Measurements from ENCODE around the gene TMCO2. TPM values are rescaled to one million over a fixed set of nuclear protein-coding genes. Genes with fewer than 3 reads are reported as not detected.

TMCO2 gene
- total RNA-seq, 2 experiments from 2014 or later = not detected

DNA sequence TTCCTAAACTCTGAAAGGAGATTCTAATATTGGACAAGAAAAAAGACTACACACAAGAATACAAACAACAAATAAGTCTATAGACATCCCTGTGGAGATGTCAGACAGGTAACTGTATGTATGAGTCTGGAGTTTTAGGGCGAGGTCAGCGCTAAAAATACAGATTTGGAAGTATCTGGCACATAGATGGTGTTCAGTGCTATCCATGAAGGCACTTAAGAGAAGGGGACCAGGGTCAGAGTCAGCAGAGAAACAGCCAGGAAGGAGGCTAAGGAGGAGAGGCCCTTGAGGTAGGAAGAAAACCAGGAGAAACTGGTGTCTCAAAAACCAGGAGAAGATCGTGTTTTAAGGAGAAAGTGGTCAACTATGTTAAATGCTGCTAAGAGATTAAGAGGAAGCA, 28.4 kb downstream of the TMCO2 start:
- intact Hi-C loops (cut with micrococcal nuclease; ENCODE audit: unreplicated experiment) = no loop called here
- Histone ChIP-seq H3K4me1 (ENCODE audit: insufficient read depth, low read length, poor library complexity, severe bottlenecking) (no peaks in the 10 kb centered on the region), H2AFZ (ENCODE audit: low read length) (no peak overlapping the region), H3K4me2 (ENCODE audit: low read length) (no peak overlapping the region), H3K27ac (ENCODE audit: low read depth, low read length, poor library complexity, severe bottlenecking) (no peak overlapping the region), H3K9me3 (ENCODE audit: low read length) (no peaks in the 10 kb centered on the region), H4K20me1 (ENCODE audit: insufficient read depth, low read length) (no peaks in the 10 kb centered on the region), H3K4me3 (ENCODE audit: low read depth, low read length, poor library complexity, severe bottlenecking) (no peak overlapping the region), H3K79me2 (ENCODE audit: insufficient read depth, low read depth, low read length) (no peaks in the 10 kb centered on the region), H3K36me3 (ENCODE audit: insufficient read depth, low read length) (peaks cover 77% of the 10 kb centered on the region), H3K9me2 (ENCODE audit: insufficient read depth, low read length) (no peaks in the 10 kb centered on the region)
- ChIA-PET POLR2A (interaction anchor here (0.6 kb wide), 1 partner anchor 8 kb away, joined by 3 read pairs; no protein-coding TSS in a partner anchor), CTCF (ENCODE audit: unreplicated experiment) (no interaction called here)
- DNase-seq (ENCODE audit: low spot score) = no peak
- no TSS peak for BruUV-seq (replicated peaks)
- TF ChIP-seq, protein P1, sequence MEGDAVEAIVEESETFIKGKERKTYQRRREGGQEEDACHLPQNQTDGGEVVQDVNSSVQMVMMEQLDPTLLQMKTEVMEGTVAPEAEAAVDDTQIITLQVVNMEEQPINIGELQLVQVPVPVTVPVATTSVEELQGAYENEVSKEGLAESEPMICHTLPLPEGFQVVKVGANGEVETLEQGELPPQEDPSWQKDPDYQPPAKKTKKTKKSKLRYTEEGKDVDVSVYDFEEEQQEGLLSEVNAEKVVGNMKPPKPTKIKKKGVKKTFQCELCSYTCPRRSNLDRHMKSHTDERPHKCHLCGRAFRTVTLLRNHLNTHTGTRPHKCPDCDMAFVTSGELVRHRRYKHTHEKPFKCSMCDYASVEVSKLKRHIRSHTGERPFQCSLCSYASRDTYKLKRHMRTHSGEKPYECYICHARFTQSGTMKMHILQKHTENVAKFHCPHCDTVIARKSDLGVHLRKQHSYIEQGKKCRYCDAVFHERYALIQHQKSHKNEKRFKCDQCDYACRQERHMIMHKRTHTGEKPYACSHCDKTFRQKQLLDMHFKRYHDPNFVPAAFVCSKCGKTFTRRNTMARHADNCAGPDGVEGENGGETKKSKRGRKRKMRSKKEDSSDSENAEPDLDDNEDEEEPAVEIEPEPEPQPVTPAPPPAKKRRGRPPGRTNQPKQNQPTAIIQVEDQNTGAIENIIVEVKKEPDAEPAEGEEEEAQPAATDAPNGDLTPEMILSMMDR (conservative IDR thresholded peaks at IDR 0.05; ENCODE audit: low read length) = no peak

GRCh38 chr1:40281853-40282252, 34.1 kb downstream of the TMCO2 start:
- peaks cover 73% of the 10 kb centered on the region for H3K36me3 ChIP-seq (ENCODE audit: insufficient read depth, low read length)
- intact Hi-C loops (cut with micrococcal nuclease; ENCODE audit: unreplicated experiment) = no loop called here

DNA sequence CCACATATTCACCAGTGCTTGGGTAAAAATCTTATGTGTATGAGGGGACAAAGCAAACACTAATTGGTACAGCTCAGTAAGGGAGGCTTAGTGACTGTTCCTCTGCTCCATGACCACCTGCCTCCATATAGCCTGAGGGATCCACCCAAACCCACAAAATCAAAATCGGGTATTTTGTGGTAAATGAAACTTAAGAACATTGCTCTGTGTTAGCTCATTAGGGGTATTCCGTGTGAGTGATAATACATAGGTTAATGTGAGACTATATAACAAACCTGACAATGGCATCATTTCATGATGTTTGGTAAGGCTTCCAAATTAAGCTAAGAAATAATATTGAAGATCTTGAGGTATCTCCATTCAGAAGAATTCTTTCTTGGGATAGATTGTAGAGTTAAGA, 43.6 kb downstream of the TMCO2 start:
- ChIA-PET POLR2A (interaction anchor here (0.5 to 1.0 kb wide), 4 partner anchors 24 to 80 kb away, joined by 3 to 5 read pairs (median 3); no protein-coding TSS in a partner anchor), CTCF (ENCODE audit: unreplicated experiment) (interaction anchor here (1.0 kb wide), 1 partner anchor 24 kb away, joined by 5 read pairs; no protein-coding TSS in a partner anchor)
- Histone ChIP-seq H3K4me2 (ENCODE audit: low read length) (no peak overlapping the region), H3K9me3 (ENCODE audit: low read length) (no peaks in the 10 kb centered on the region), H3K79me2 (ENCODE audit: insufficient read depth, low read depth, low read length) (no peaks in the 10 kb centered on the region), H3K4me1 (ENCODE audit: insufficient read depth, low read length, poor library complexity, severe bottlenecking) (peaks cover 9% of the 10 kb centered on the region), H3K27ac (ENCODE audit: low read depth, low read length, poor library complexity, severe bottlenecking) (no peak overlapping the region), H4K20me1 (ENCODE audit: insufficient read depth, low read length) (0 out of 2 replicates have a peak, but pooled peaks cover 3% of the 10 kb centered on the region), H3K36me3 (ENCODE audit: insufficient read depth, low read length) (peaks cover 81% of the 10 kb centered on the region), H3K4me3 (ENCODE audit: low read depth, low read length, poor library complexity, severe bottlenecking) (no peak overlapping the region), H3K9me2 (ENCODE audit: insufficient read depth, low read length) (no peaks in the 10 kb centered on the region), H2AFZ (ENCODE audit: low read length) (no peak overlapping the region)
- intact Hi-C loops (cut with micrococcal nuclease; ENCODE audit: unreplicated experiment) = no loop called here
- no peak for TF ChIP-seq EZH2phosphoT487 (IDR thresholded peaks at IDR 0.05; ENCODE audit: borderline replicate concordance, low read depth, low read length)
- TF ChIP-seq, protein P1 (conservative IDR thresholded peaks at IDR 0.05; ENCODE audit: low read length) = no peak
- DNase-seq (ENCODE audit: low spot score) = no peak
- no TSS peak for BruUV-seq (replicated peaks)

More at GRCh38 chr1:40281853-40282252, 34.1 kb downstream of the TMCO2 start:
- Histone ChIP-seq H3K4me1 (ENCODE audit: insufficient read depth, low read length, poor library complexity, severe bottlenecking) (no peaks in the 10 kb centered on the region), H3K27ac (ENCODE audit: low read depth, low read length, poor library complexity, severe bottlenecking) (no peak overlapping the region), H3K9me2 (ENCODE audit: insufficient read depth, low read length) (no peaks in the 10 kb centered on the region), H2AFZ (ENCODE audit: low read length) (no peak overlapping the region), H3K4me2 (ENCODE audit: low read length) (no peak overlapping the region), H3K79me2 (ENCODE audit: insufficient read depth, low read depth, low read length) (no peaks in the 10 kb centered on the region), H3K9me3 (ENCODE audit: low read length) (no peaks in the 10 kb centered on the region), H4K20me1 (ENCODE audit: insufficient read depth, low read length) (no peaks in the 10 kb centered on the region), H3K4me3 (ENCODE audit: low read depth, low read length, poor library complexity, severe bottlenecking) (no peak overlapping the region)
- TF ChIP-seq EZH2phosphoT487 (IDR thresholded peaks at IDR 0.05; ENCODE audit: borderline replicate concordance, low read depth, low read length) = no peak
- TF ChIP-seq, protein P1 (conservative IDR thresholded peaks at IDR 0.05; ENCODE audit: low read length) = no peak
- no peak for DNase-seq (ENCODE audit: low spot score)
- POLR2A ChIA-PET = interaction anchor here (0.6 to 2.3 kb wide), 11 partner anchors 9 to 284 kb away, joined by 3 to 7 read pairs (median 5); partner anchors contain the start of gene ZMPSTE24
- CTCF ChIA-PET (ENCODE audit: unreplicated experiment) = no interaction called here
- BruUV-seq (replicated peaks) = no TSS peak

Measured in OCI-LY7 (cell line).